Caco-2 (cell line): ENCODE data around the gene PLIN4. TPM values are rescaled to one million over a fixed set of nuclear protein-coding genes. Genes with fewer than 3 reads are reported as not detected.

Experiments used
- BruUV-seq: library from RNA; stranded (reverse); fragments of 400-500 nt; replicated peaks from 2 replicates; lab custom pipeline; 2021; lab: Mats Ljungman, UMichigan
- CTCF ChIA-PET: fragments of 300-600 bp; sonication (Branson Sonifier 250); formaldehyde crosslinking; loops from one replicate; lab custom pipeline; 2022; ENCODE audit warnings: antibody characterized with exemption; lab: Charles Lee
- POLR2A ChIA-PET: fragments of 300-600 bp; sonication (Branson Sonifier 250); formaldehyde crosslinking; loops from one replicate; lab custom pipeline; 2022; ENCODE audit warnings: antibody characterized with exemption; lab: Charles Lee
- DNase-seq, 2 experiments: peaks; one replicate each; pipeline versions ENCODE4 v3.0.0 to v3.0.0-alpha.2; 2020 to 2022
- H3K27me3 ChIP-seq: replicated peaks from 2 replicates; pipeline ENCODE4 v1.6.0; 2011; ENCODE audit warnings: low read length; ENCODE audit not compliant: control insufficient read depth, insufficient read depth
- H3K36me3 ChIP-seq: 2 replicates; pipeline ENCODE4 v1.5.1; 2011; ENCODE audit warnings: low read length; ENCODE audit not compliant: control insufficient read depth, insufficient read depth
- H3K4me1 ChIP-seq: fragments of 250-450 bp; sonication (Bioruptor Pico); 2 replicates; pipeline ENCODE4 v1.5.1; 2020; ENCODE audit warnings: mild to moderate bottlenecking
- H3K4me3 ChIP-seq: 2 replicates; pipeline ENCODE4 v1.5.1; 2011; ENCODE audit warnings: low read depth, mild to moderate bottlenecking, control low read depth, low read length
- H3K9me3 ChIP-seq: fragments of 250-450 bp; sonication (Bioruptor Pico); 2 replicates; pipeline ENCODE4 v1.5.1; 2020; ENCODE audit warnings: mild to moderate bottlenecking, moderate library complexity
- H3K27ac Mint-ChIP-seq: one replicate; pipeline ENCODE4 v1.8.0; 2022; ENCODE audit warnings: mixed read lengths; ENCODE audit not compliant: unreplicated experiment
- H3K27me3 Mint-ChIP-seq: one replicate; pipeline ENCODE4 v1.8.0; 2022; ENCODE audit warnings: mixed read lengths; ENCODE audit not compliant: insufficient read depth, unreplicated experiment
- H3K36me3 Mint-ChIP-seq: one replicate; pipeline ENCODE4 v1.8.0; 2022; ENCODE audit warnings: mild to moderate bottlenecking, mixed read lengths; ENCODE audit not compliant: insufficient read depth, unreplicated experiment
- H3K4me1 Mint-ChIP-seq: one replicate; pipeline ENCODE4 v1.8.0; 2022; ENCODE audit warnings: low read depth, mixed read lengths; ENCODE audit not compliant: unreplicated experiment
- H3K4me3 Mint-ChIP-seq: one replicate; pipeline ENCODE4 v1.8.0; 2022; ENCODE audit warnings: mild to moderate bottlenecking, moderate library complexity, mixed read lengths; ENCODE audit not compliant: unreplicated experiment
- H3K9me3 Mint-ChIP-seq: one replicate; pipeline ENCODE4 v1.8.0; 2022; ENCODE audit warnings: mixed read lengths; ENCODE audit not compliant: unreplicated experiment
- intact Hi-C: fragments of 100-400 bp; cut with micrococcal nuclease; formaldehyde crosslinking; loops from one replicate; pipeline ENCODE4 v1.10.0; 2022; ENCODE audit not compliant: unreplicated experiment
- total RNA-seq: library from RNA; stranded (reverse); gene quantifications from 2 replicates; pipeline ENCODE4 v1.2.3, GENCODE V29; 2022
- TF ChIP-seq, protein P1 (sequence below), 2 experiments: fragments of 200-600 bp in 1 of 2; IDR thresholded peaks; 1 replicate in 1 of 2; 2 replicates in 1 of 2; pipeline versions ENCODE4 v1.5.1 to v1.8.0; 2011 to 2022; ENCODE audit warnings: antibody characterized with exemption in 1 of 2, control low read depth in 1 of 2, inconsistent platforms in 1 of 2, low read depth in 1 of 2, low read length in 1 of 2, mild to moderate bottlenecking in 1 of 2, moderate library complexity in 1 of 2; ENCODE audit not compliant: insufficient read depth in 1 of 2, severe bottlenecking in 1 of 2, unreplicated experiment in 1 of 2

The PLIN4 gene
- total RNA-seq, 1 experiment from 2014 or later, result 0.09 TPM

DNA sequence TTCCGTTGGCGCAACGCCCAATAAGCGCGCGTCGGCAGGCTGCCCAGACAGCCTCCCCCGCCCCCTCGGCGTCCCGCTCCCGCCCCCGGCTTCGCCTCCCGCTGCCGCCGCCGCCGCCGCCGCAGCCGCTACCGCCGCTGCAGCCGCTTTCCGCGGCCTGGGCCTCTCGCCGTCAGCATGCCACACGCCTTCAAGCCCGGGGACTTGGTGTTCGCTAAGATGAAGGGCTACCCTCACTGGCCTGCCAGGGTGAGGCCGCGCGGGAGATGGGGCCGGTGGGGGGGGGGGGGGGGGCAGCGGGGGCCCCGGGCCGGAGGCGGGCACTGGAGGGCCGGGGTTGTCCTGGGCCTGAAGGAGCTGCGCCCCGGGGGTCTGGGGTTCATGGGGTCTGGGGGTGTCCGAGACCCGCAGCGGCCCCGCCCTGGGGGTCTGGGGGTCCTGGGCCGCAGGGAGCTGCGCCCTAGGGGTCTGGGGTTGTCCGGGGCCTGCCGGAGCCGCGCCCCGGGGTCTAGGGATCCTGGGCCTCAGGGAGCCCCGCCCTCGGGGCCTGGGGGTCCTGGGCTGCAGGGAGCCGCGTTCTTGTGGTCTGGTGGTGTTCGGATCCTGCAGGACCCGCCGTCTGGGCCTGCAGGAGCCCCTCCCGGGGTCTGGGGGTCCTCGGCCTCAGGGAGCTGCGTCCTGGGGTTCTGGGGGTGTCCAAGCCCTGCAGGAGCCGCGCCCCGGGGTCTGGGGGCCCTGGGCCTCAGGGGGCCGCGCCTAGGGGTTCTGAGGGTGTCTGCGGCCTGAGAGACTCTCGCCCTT lies 45.9 kb downstream of the PLIN4 start, which contains the start of gene HDGFL2:
Gene HDGFL2, plus strand, starts transcription at position 124 of the 801 bp plus-strand sequence. Its CDS starts 54 bp downstream, at position 178.
- peak within 1 kb of the TSS; percentile 35 for H3K27ac Mint-ChIP-seq
- no peaks in the 10 kb centered on the region for H3K27me3 ChIP-seq
- no peak within 1 kb of the TSS for H3K4me3 Mint-ChIP-seq
- peak within 1 kb of the TSS; percentile 87 for H3K4me3 ChIP-seq
- H3K4me1 ChIP-seq, result peaks cover 4% of the 10 kb centered on the region; the same call in 1 of the 2 replicates
- H3K4me1 Mint-ChIP-seq, result peaks cover 6% of the 10 kb centered on the region
- ChIA-PET CTCF (interaction anchor here (0.7 to 1.6 kb wide), 5 partner anchors 16 to 119 kb away, joined by 3 to 6 read pairs (median 3); partner anchors contain the start of gene PLIN5), POLR2A (interaction anchor here (1.0 to 1.9 kb wide), 3 partner anchors 15 to 130 kb away, joined by 4 to 11 read pairs (median 6); partner anchors contain the start of gene UBXN6)
- DNase-seq, result no peak
- peaks cover 3% of the 10 kb centered on the region for H3K36me3 Mint-ChIP-seq
- H3K36me3 ChIP-seq, result no peaks in the 10 kb centered on the region; the same call in 1 of the 2 replicates
- no peaks in the 10 kb centered on the region for H3K9me3 ChIP-seq
- intact Hi-C loops, result no loop called here
- no peaks in the 10 kb centered on the region for H3K9me3 Mint-ChIP-seq
- TF ChIP-seq, protein P1, sequence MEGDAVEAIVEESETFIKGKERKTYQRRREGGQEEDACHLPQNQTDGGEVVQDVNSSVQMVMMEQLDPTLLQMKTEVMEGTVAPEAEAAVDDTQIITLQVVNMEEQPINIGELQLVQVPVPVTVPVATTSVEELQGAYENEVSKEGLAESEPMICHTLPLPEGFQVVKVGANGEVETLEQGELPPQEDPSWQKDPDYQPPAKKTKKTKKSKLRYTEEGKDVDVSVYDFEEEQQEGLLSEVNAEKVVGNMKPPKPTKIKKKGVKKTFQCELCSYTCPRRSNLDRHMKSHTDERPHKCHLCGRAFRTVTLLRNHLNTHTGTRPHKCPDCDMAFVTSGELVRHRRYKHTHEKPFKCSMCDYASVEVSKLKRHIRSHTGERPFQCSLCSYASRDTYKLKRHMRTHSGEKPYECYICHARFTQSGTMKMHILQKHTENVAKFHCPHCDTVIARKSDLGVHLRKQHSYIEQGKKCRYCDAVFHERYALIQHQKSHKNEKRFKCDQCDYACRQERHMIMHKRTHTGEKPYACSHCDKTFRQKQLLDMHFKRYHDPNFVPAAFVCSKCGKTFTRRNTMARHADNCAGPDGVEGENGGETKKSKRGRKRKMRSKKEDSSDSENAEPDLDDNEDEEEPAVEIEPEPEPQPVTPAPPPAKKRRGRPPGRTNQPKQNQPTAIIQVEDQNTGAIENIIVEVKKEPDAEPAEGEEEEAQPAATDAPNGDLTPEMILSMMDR (IDR thresholded peaks at IDR 0.05; ENCODE audit: insufficient read depth in 1 of 2, low read depth in 1 of 2, low read length in 1 of 2, severe bottlenecking in 1 of 2, unreplicated experiment in 1 of 2), result no peak
- no peaks in the 10 kb centered on the region for H3K27me3 Mint-ChIP-seq
- BruUV-seq, result no TSS peak

DNA sequence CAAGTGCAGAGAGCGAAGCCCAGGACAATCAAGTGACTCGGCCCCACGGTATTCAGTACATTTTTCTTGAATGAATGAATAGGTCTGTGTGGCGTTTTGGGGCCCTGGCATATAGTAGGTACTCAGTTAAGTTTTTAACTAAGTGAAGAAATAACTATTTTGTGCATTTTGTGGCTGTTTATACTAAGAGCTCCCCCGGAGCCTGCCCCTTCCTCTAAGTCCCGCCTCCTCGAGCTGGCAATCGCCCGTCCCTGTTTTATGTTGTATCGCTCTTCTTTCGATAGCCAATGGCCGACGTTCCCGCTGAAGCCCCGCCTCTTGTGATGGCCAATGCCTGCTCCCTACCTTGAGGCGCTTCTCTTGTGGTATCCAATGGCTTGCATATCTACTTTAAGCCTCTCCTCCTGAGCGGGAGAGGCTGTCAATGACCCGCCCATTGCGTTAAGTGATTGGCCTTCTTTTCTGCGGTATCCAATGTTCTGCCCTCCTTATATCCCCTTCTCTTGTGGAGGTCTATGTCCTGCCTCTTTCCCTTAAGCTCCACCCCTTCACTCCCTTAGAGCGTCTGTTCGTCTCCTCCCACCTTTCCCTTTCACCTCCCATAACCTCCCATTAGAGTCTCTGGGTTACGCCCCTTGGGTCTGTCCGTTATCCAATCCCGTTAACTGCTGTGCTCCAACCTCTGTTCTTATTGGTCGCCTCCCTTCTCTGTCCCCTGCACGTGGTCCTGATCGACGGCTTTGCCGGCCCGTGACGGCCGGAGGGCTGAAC lies 46.7 kb downstream of the PLIN4 start:
- ChIA-PET POLR2A (interaction anchor here (0.5 to 1.9 kb wide), 8 partner anchors 13 to 129 kb away, joined by 3 to 11 read pairs (median 5); partner anchors contain the start of genes SH3GL1 and UBXN6), CTCF (interaction anchor here (0.6 to 1.6 kb wide), 11 partner anchors 15 to 320 kb away, joined by 3 to 8 read pairs (median 4); partner anchors contain the start of genes CHAF1A, FEM1A, MPND and PLIN5)
- peak; percentile 97 to 99 for DNase-seq
- Histone ChIP-seq H3K4me1 (peaks cover 4% of the 10 kb centered on the region; the same call in 1 of the 2 replicates), H3K27me3 (no peaks in the 10 kb centered on the region), H3K36me3 (no peaks in the 10 kb centered on the region), H3K4me3 (peak overlapping the region; percentile 53), H3K9me3 (no peaks in the 10 kb centered on the region)
- no peaks in the 10 kb centered on the region for H3K27me3 Mint-ChIP-seq
- H3K36me3 Mint-ChIP-seq, result no peaks in the 10 kb centered on the region
- H3K4me1 Mint-ChIP-seq, result peaks cover 6% of the 10 kb centered on the region
- TF ChIP-seq, protein P1 (IDR thresholded peaks at IDR 0.05; ENCODE audit: insufficient read depth in 1 of 2, low read depth in 1 of 2, low read length in 1 of 2, severe bottlenecking in 1 of 2, unreplicated experiment in 1 of 2), result no peak
- no peaks in the 10 kb centered on the region for H3K9me3 Mint-ChIP-seq
- intact Hi-C loops, result loop anchor here (1.0 kb wide), 1 partner anchor 14 kb away; the partner anchor contains the start of gene UBXN6
- H3K4me3 Mint-ChIP-seq, result no peak overlapping the region
- BruUV-seq, result no TSS peak
- no peak overlapping the region for H3K27ac Mint-ChIP-seq

DNA sequence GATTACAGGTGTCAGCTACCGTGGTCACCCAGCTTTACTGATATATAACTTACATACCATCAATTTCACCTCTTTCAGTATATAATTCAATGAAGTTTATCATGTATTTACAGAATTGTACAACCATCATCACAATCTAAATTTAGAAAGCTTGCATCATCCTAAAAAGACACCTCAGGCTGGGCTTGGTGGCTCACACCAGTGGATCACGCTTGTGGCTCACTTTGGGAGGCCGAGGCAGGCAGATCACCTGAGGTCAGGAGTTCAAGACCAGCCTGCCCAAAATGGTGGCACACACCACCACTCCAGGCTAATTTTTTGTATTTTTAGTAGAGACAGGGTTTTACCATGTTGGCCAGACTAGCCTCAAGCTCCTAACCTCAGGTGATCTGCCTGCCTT lies 50.5 kb downstream of the PLIN4 start:
- Mint-ChIP-seq H3K4me1 (peaks cover 6% of the 10 kb centered on the region), H3K4me3 (no peak overlapping the region), H3K9me3 (no peaks in the 10 kb centered on the region), H3K27ac (no peak overlapping the region), H3K36me3 (no peaks in the 10 kb centered on the region), H3K27me3 (no peaks in the 10 kb centered on the region)
- ChIA-PET POLR2A (no interaction called here), CTCF (no interaction called here)
- no peaks in the 10 kb centered on the region for H3K27me3 ChIP-seq
- DNase-seq, result no peak
- no peaks in the 10 kb centered on the region for H3K9me3 ChIP-seq
- H3K4me3 ChIP-seq, result no peak overlapping the region
- intact Hi-C loops, result no loop called here
- BruUV-seq, result no TSS peak
- no peaks in the 10 kb centered on the region for H3K36me3 ChIP-seq
- TF ChIP-seq, protein P1 (IDR thresholded peaks at IDR 0.05; ENCODE audit: insufficient read depth in 1 of 2, low read depth in 1 of 2, low read length in 1 of 2, severe bottlenecking in 1 of 2, unreplicated experiment in 1 of 2), result no peak
- H3K4me1 ChIP-seq, result peaks cover 4% of the 10 kb centered on the region; the same call in 1 of the 2 replicates
